ENCODE data around the gene KIF4A. TPM values are rescaled to one million over a fixed set of nuclear protein-coding genes. Genes with fewer than 3 reads are reported as not detected.
A peak's percentile ranks its signal among the peaks of the same experiment; 100 is the strongest.
"Not testable (repeated sequence)": the region's sequence is repeated elsewhere in the genome, so short reads cannot be mapped to it uniquely, and the experiment has no call there.

The KIF4A gene
- total and polyA plus RNA-seq, 5 donors = 0.05 to 0.65 (median 0.28) TPM

DNA sequence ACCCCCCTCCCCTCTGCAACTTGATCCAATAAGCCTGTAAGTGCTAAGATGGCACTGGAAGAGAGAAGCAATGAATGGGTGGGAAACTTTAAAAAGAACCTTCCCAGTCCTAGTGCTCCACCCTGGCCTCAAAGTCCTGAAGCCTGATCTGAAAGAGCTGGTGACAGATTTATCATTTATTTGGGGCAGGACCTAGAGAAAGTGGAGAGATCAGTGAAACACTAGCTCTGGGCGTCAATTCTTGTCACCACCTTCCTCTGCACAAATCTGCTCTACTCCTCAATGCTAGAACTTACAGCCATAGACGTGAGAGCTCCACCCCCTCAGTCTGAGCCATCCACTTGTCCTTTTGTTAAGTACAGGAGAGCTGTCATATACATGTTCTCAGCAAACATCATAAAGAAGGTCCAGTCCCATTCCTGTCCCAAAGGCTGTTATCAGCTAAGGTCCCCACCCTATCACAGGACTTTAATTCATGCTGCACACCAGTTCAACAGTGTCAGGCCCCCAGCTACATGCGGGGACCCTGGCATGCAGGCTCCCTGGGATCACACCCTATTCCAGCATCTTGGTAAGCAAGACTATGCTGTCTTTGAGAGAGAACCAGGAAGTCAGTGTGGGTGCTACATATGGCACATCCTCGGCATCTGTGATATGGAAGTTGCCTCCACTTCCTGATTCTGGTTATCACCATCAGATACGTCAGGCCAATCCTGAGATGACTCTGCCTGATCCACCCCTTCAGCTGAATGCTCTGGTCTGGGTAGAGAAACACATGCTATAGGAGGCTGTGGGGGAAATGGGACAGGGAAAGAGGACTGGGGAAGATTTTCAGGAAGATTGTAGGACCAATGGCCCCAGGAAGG, 32.2 kb upstream of the KIF4A start:
- no peaks in the 10 kb centered on the region for H3K9me3 ChIP-seq (ENCODE audit: control insufficient read depth, low read length)
- no peak overlapping the region for H3K27ac ChIP-seq (ENCODE audit: low read length)
- H3K27me3 ChIP-seq (ENCODE audit: control insufficient read depth, insufficient read depth) = no peaks in the 10 kb centered on the region
- intact Hi-C loops (cut with DNase I) = no loop called here
- ATAC-seq (no peak), DNase-seq (no peak)
- no peak overlapping the region for H3K4me3 ChIP-seq (ENCODE audit: low read length)
- no peaks in the 10 kb centered on the region for H3K4me1 ChIP-seq (ENCODE audit: control insufficient read depth, insufficient read depth, low read length)
- 60% methylated on average over 5 of the region's 5 CpGs for WGBS

DNA sequence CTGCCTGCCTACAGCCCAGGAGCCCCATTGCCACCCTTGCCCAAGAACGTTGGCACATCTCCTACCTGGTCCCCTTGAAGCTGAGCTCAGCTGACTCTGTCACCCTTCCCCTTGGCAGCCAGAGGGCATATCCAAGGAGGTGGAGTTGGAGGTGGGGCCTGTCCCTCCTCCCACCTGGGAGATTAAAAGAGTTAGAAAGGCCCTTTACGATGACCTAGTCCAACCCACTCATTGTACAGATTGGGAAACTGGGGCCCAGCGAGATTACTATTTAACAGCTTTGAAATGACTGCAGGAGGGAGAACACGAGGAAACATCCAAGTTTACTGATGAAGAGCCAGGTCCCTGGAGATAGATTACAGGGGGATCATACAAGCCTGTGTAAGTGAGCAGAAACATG, 29.8 kb upstream of the KIF4A start, which contains the start of gene P2RY4:
TSS of gene P2RY4 (minus strand) at position 101 of the 400 bp plus-strand sequence. CDS start 580 bp downstream, outside the sequence.
- Histone ChIP-seq H3K4me1 (ENCODE audit: control insufficient read depth, insufficient read depth, low read length) (no peaks in the 10 kb centered on the region), H3K9me3 (ENCODE audit: control insufficient read depth, low read length) (no peaks in the 10 kb centered on the region), H3K4me3 (ENCODE audit: low read length) (no peak within 1 kb of the TSS), H3K27me3 (ENCODE audit: control insufficient read depth, insufficient read depth) (no peaks in the 10 kb centered on the region), H3K27ac (ENCODE audit: low read length) (no peak within 1 kb of the TSS)
- ATAC-seq = no peak
- 73% methylated on average over 4 of the region's 4 CpGs for WGBS
- intact Hi-C loops (cut with DNase I) = loop anchor here in 2 of 4 donors (5.0 to 10.0 kb wide), 2 partner anchors 63 to 65 kb away; no protein-coding TSS in a partner anchor
- DNase-seq = no peak

DNA sequence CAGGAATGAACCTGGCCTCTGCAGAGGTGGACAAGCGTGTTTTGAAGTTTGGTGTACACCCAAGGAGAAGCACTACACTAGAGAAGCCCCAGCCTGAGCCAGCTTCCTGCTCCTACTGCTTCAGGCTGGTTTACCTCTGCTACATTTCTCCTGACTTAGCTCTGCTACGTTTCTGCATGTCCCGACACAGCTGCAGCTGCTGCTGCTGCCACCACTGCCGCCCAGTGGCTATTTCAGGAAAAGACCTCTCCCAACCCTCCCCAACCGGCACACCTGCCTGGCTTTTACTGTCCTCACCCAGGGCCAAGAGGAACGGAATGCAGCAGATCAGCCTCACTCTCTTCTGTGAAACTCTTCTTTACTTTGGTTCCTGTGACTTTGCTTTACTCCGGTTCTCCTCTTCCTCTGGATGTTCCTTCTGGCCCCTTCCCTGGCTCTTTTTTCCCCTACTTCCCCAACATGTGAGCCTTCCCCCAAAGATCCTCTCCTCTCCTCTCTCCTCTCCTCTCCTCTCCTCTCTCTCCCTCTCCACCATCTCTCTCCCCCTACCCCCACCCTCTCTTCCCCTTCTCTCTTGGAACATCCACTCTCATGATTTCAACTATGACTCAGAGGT, 26.8 kb upstream of the KIF4A start:
- no peak overlapping the region for H3K4me3 ChIP-seq (ENCODE audit: low read length)
- H3K27ac ChIP-seq (ENCODE audit: low read length) = no peak overlapping the region
- peak; percentile 62 to 65 for ATAC-seq
- 19% methylated on average over 7 of the region's 7 CpGs for WGBS
- no peaks in the 10 kb centered on the region for H3K9me3 ChIP-seq (ENCODE audit: control insufficient read depth, low read length)
- H3K4me1 ChIP-seq (ENCODE audit: control insufficient read depth, insufficient read depth, low read length) = no peaks in the 10 kb centered on the region
- peak; percentile 31 to 72 (median 50) for DNase-seq
- intact Hi-C loops (cut with DNase I) = loop anchor here in 2 of 4 donors (5.0 to 10.0 kb wide), 2 partner anchors 66 to 68 kb away; no protein-coding TSS in a partner anchor
- no peaks in the 10 kb centered on the region for H3K27me3 ChIP-seq (ENCODE audit: control insufficient read depth, insufficient read depth)

DNA sequence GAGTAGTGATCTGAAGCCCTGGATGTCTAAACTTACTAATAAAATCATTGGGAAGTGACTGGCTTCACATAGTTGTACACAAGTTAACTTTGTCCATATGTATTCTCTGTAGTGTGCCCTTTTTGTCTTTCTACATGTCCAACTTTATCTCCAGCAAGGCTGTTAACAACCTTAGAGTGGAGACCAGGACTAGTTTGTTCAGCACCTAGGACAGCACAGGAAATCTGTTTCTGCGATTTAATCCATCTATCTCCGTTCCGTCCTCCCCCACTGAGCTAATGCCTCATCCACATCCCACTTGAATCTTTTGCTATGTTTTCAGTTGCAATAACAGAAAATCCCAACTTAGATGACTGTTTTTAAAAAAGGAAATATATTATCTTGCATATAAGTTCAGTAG, 25.1 kb upstream of the KIF4A start:
- ATAC-seq (no peak), DNase-seq (no peak)
- H3K9me3 ChIP-seq (ENCODE audit: control insufficient read depth, low read length) = no peaks in the 10 kb centered on the region
- H3K27ac ChIP-seq (ENCODE audit: low read length) = no peak overlapping the region
- intact Hi-C loops (cut with DNase I) = loop anchor here in 2 of 4 donors (5.0 to 10.0 kb wide), 2 partner anchors 67 to 70 kb away; no protein-coding TSS in a partner anchor
- no peaks in the 10 kb centered on the region for H3K4me1 ChIP-seq (ENCODE audit: control insufficient read depth, insufficient read depth, low read length)
- WGBS = 24% methylated on average over 3 of the region's 3 CpGs
- no peaks in the 10 kb centered on the region for H3K27me3 ChIP-seq (ENCODE audit: control insufficient read depth, insufficient read depth)
- no peak overlapping the region for H3K4me3 ChIP-seq (ENCODE audit: low read length)

DNA sequence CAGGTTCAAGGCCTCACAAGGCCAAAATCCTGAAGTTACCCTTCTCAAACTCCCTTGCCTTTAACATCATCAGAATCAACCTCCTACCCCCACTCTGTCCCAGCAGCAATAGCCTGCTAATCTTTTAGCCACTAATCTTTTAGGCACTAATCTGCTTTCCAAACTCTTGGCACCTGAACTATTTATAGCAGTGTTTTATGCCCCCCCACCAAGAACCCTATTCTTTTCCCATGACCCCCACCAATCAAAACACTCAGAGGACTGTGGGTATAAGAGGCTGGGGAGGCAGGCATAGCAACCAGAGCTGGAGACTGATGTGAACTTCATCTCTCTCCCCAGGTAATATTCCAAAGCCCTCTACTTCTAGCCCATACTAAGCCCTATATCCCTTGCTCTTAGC, 21.9 kb upstream of the KIF4A start, which contains the start of gene ARR3:
TSS of gene ARR3 (plus strand) at position 301 of the 400 bp plus-strand sequence. CDS start 1,052 bp downstream, outside the sequence.
- intact Hi-C loops (cut with DNase I) = loop anchor here in 1 of 4 donors (10.0 kb wide), 1 partner anchor 73 kb away; no protein-coding TSS in a partner anchor
- no peak for ATAC-seq
- H3K27me3 ChIP-seq (ENCODE audit: control insufficient read depth, insufficient read depth) = no peaks in the 10 kb centered on the region
- H3K4me1 ChIP-seq (ENCODE audit: control insufficient read depth, insufficient read depth, low read length) = no peaks in the 10 kb centered on the region
- no peaks in the 10 kb centered on the region for H3K9me3 ChIP-seq (ENCODE audit: control insufficient read depth, low read length)
- H3K27ac ChIP-seq (ENCODE audit: low read length) = no peak within 1 kb of the TSS
- no peak within 1 kb of the TSS for H3K4me3 ChIP-seq (ENCODE audit: low read length)
- DNase-seq = no peak

DNA sequence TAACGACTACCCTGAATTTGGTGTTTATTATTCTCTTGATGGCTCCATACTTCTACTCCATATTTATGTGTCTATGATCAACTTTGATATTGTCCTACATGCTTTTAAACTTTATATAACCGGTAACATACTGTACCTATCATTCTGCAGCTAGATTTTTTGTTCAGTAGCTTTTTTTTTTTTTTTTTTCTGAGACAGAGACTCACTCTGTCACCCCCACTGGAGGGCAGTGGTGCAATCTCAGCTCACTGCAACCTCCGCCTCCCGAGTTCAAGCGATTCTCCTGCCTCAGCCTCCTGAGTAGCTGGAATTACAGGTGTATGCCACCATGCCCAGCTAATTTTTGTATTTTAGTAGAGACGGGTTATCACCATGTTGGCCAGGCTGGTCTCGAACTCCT, 15.9 kb upstream of the KIF4A start:
- H3K9me3 ChIP-seq (ENCODE audit: control insufficient read depth, low read length) = not testable (repeated sequence)
- 80% methylated on average over 7 of the region's 7 CpGs for WGBS

DNA sequence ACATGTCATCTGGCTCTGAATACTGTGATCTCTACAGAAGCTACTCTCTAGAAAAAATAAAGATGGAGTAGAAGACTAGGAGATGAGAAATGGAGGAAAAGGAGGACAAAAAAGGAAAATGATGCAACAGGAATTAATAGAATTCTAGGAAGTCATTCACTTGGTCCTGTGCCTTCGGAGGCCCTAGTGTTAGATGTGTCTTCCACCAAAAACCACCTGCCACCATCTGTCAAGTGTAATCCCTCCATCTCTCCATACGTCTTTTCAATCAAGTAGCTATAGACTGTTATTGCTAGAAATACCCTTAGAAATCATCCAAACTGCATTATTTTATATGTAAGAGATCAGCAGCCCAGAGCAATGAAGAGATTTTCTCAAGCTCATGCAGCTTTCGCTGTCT, 10.8 kb upstream of the KIF4A start:
- 89% methylated on average over 3 of the region's 3 CpGs for WGBS
- no peak for ATAC-seq

More for the DNA sequence above, 15.9 kb upstream of the KIF4A start:
- DNase-seq; H3K4me1 ChIP-seq (ENCODE audit: control insufficient read depth, insufficient read depth, low read length); intact Hi-C loops (cut with DNase I); ATAC-seq; H3K4me3 ChIP-seq (ENCODE audit: low read length); H3K27ac ChIP-seq (ENCODE audit: low read length); H3K27me3 ChIP-seq (ENCODE audit: control insufficient read depth, insufficient read depth): not testable (repeated sequence)

DNA sequence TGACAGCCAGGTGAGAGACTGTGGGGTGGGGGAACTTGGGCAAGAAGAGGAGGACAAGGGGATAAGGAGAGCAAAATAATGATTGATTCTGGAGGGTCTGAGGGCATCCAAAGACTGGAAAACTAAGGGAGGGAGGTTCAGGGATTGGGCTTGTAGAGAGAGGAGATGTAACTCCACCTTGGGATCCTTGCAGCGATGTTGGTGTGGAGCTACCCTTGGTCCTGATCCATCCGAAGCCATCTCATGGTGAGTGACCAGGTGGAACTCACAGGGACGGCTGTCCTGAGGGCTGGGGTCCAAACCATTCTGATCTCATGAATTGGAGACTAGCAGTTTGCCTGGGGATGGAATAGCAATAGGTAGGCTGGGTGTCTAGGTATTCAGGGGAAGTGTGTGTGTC, 9.3 kb upstream of the KIF4A start:
- no peak overlapping the region for H3K27ac ChIP-seq (ENCODE audit: low read length)
- intact Hi-C loops (cut with DNase I) = no loop called here
- WGBS = 81% methylated on average over 3 of the region's 3 CpGs
- DNase-seq = no peak
- H3K4me3 ChIP-seq (ENCODE audit: low read length) = no peak overlapping the region
- H3K9me3 ChIP-seq (ENCODE audit: control insufficient read depth, low read length) = no peaks in the 10 kb centered on the region
- no peaks in the 10 kb centered on the region for H3K4me1 ChIP-seq (ENCODE audit: control insufficient read depth, insufficient read depth, low read length)
- no peaks in the 10 kb centered on the region for H3K27me3 ChIP-seq (ENCODE audit: control insufficient read depth, insufficient read depth)
- ATAC-seq = no peak

More for the DNA sequence above, 10.8 kb upstream of the KIF4A start:
- Histone ChIP-seq H3K4me3 (ENCODE audit: low read length) (no peak overlapping the region), H3K27me3 (ENCODE audit: control insufficient read depth, insufficient read depth) (no peaks in the 10 kb centered on the region), H3K9me3 (ENCODE audit: control insufficient read depth, low read length) (no peaks in the 10 kb centered on the region), H3K27ac (ENCODE audit: low read length) (no peak overlapping the region), H3K4me1 (ENCODE audit: control insufficient read depth, insufficient read depth, low read length) (no peaks in the 10 kb centered on the region)
- no peak for DNase-seq
- intact Hi-C loops (cut with DNase I) = no loop called here

DNA sequence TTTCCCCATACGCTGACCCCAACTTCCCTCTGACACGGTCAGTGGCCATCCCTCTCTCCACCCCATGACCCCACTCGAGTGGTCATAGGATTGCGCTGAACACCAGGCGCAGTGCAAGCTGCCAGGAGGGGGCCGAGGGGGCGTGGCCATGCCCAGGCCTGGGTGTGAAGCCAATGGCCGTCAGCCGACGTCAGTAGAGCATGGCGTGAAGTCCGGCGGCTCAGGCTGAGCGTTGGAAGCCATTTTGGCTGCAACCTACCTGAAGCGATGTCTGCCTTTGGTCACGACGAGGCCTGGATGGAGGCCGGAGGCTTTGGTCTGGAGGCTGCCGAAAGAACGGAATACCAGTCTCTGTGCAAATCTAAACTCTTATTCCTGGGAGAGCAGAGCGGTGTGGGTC, 8.0 kb upstream of the KIF4A start, which contains the start of gene RAB41:
TSS of gene RAB41 (plus strand) at position 222 of the 400 bp plus-strand sequence. CDS start at position 268, 46 bp downstream.
- 89% methylated on average over 21 of the region's 21 CpGs for WGBS

DNA sequence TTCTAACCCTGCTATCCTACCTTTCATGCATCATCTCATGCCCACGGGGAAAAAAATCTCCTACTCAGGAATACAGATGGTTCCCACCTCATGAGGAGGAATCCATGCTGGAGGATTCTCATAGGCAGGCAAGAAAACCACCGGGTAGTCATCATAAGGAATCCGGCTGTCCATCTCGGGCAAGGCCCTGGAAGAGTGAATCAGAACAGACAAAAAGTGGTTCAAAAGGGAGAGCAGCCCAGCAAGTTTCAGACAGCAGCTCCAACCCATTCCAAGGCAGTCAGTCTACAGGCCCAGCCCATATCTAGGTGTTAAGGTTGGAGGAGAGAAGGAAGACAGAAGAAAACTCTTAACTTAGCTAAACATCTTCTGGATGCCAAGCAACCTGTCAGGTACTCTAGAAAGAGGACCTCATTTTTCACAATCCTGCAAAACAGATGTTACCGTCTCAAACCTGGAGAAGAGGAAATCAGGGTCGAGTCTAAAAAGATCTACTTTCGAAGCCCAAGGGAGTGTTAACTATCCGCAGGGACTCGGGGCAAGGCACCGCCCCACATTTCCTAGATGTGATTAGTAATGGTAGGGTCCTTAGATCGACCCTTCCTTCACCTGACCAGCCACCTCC, 624 bp upstream of the KIF4A start:
- WGBS = 26% methylated on average over 11 of the region's 11 CpGs
- no peak for ATAC-seq
- intact Hi-C loops (cut with DNase I) = no loop called here
- Histone ChIP-seq H3K27ac (ENCODE audit: low read length) (peak overlapping the region; percentile 84), H3K9me3 (ENCODE audit: control insufficient read depth, low read length) (no peaks in the 10 kb centered on the region), H3K27me3 (ENCODE audit: control insufficient read depth, insufficient read depth) (no peaks in the 10 kb centered on the region), H3K4me1 (ENCODE audit: control insufficient read depth, insufficient read depth, low read length) (peaks cover 2% of the 10 kb centered on the region), H3K4me3 (ENCODE audit: low read length) (peak overlapping the region; percentile 42)
- DNase-seq = no peak

More for the DNA sequence above, 8.0 kb upstream of the KIF4A start, which contains the start of gene RAB41:
- ATAC-seq (no peak), DNase-seq (no peak)
- Histone ChIP-seq H3K27me3 (ENCODE audit: control insufficient read depth, insufficient read depth) (no peaks in the 10 kb centered on the region), H3K9me3 (ENCODE audit: control insufficient read depth, low read length) (no peaks in the 10 kb centered on the region), H3K27ac (ENCODE audit: low read length) (no peak within 1 kb of the TSS), H3K4me1 (ENCODE audit: control insufficient read depth, insufficient read depth, low read length) (no peaks in the 10 kb centered on the region), H3K4me3 (ENCODE audit: low read length) (no peak within 1 kb of the TSS)
- intact Hi-C loops (cut with DNase I) = no loop called here
